HG02970 (cell line): ENCODE data around the gene KATNA1.
"Not testable (repeated sequence)": the region's sequence is repeated elsewhere in the genome, so short reads cannot be mapped to it uniquely, and the experiment has no call there.

Experiments used
- ATAC-seq: cut with Tn5 transposase; IDR thresholded peaks from one replicate; pipeline ENCODE4 v1.9.1; 2021; ENCODE audit warnings: mild to moderate bottlenecking, moderate library complexity, moderate number of reproducible peaks; ENCODE audit not compliant: unreplicated experiment, low FRiP score

The KATNA1 gene

GRCh38 chr6:149648148-149649145, at the start of gene KATNA1:
Gene KATNA1 (minus strand): TSS chr6:149648714. CDS start chr6:149638547, 10,167 bp downstream.
- peak; percentile 95 for ATAC-seq

GRCh38 chr6:149698175-149698574, 49.7 kb upstream of the KATNA1 start:
- no peak for ATAC-seq

GRCh38 chr6:149696901-149697300, 48.4 kb upstream of the KATNA1 start:
- ATAC-seq: no peak

- ATAC-seq: no peak
Measured at GRCh38 chr6:149694921-149695320, 46.4 kb upstream of the KATNA1 start.

GRCh38 chr6:149691201-149691600, 42.7 kb upstream of the KATNA1 start:
- no peak for ATAC-seq

GRCh38 chr6:149686230-149686629, 37.7 kb upstream of the KATNA1 start:
- ATAC-seq: no peak

- no peak for ATAC-seq
Measured at GRCh38 chr6:149683256-149683859, 34.8 kb upstream of the KATNA1 start.

GRCh38 chr6:149681845-149682244, 33.3 kb upstream of the KATNA1 start:
- not testable (repeated sequence) for ATAC-seq

- ATAC-seq: no peak
Measured at GRCh38 chr6:149681209-149681608, 32.7 kb upstream of the KATNA1 start.

GRCh38 chr6:149680503-149680902, 32.0 kb upstream of the KATNA1 start:
- no peak for ATAC-seq

- ATAC-seq: not testable (repeated sequence)
Measured at GRCh38 chr6:149672265-149672664, 23.8 kb upstream of the KATNA1 start.

GRCh38 chr6:149660028-149660427, 11.5 kb upstream of the KATNA1 start:
- no peak for ATAC-seq

GRCh38 chr6:149657441-149657840, 8.9 kb upstream of the KATNA1 start:
- no peak for ATAC-seq

GRCh38 chr6:149651056-149651455, 2.5 kb upstream of the KATNA1 start:
- ATAC-seq: no peak

GRCh38 chr6:149646599-149646998, 1.9 kb downstream of the KATNA1 start:
- ATAC-seq: no peak

GRCh38 chr6:149642829-149643580, 5.5 kb downstream of the KATNA1 start:
- ATAC-seq: no peak

- no peak for ATAC-seq
Measured at GRCh38 chr6:149636124-149636523, 12.4 kb downstream of the KATNA1 start.

GRCh38 chr6:149634315-149634714, 14.2 kb downstream of the KATNA1 start:
- no peak for ATAC-seq

- ATAC-seq: no peak
Measured at GRCh38 chr6:149628875-149629510, 19.5 kb downstream of the KATNA1 start.

GRCh38 chr6:149627672-149628071, 20.8 kb downstream of the KATNA1 start:
- no peak for ATAC-seq
